ENCODE measurements around the gene PARM1. TPM values are rescaled to one million over a fixed set of nuclear protein-coding genes. Genes with fewer than 3 reads are reported as not detected.

Gene PARM1
- total and polyA plus RNA-seq, 2 experiments from 2014 or later, result 0.14 TPM; not detected in 1

- no peaks in the 10 kb centered on the region for H3K36me3 ChIP-seq (ENCODE audit: low read depth)
- no peak for DNase-seq
- in situ Hi-C loops (cut with MboI), result no loop called here
- no peaks in the 10 kb centered on the region for H3K9me3 ChIP-seq (ENCODE audit: low read depth)
- no peaks in the 10 kb centered on the region for H4K20me1 ChIP-seq (ENCODE audit: insufficient read depth)
- WGBS, 2 experiments (ENCODE audit: low coverage in 1 of 2, low lambda C conversion rate in 2 of 2, missing lambda C conversion rate in 2 of 2), result 2% methylated on average over 2 of the region's 2 CpGs
- H3K27ac ChIP-seq, result no peak overlapping the region
- no peaks in the 10 kb centered on the region for H3F3A ChIP-seq (ENCODE audit: insufficient read depth)
- no peak overlapping the region for H3K4me2 ChIP-seq (ENCODE audit: unreplicated experiment)
- H3K9me2 ChIP-seq (ENCODE audit: insufficient read depth), result no peaks in the 10 kb centered on the region
- TF ChIP-seq EZH2phosphoT487 (IDR thresholded peaks at IDR 0.05; ENCODE audit: insufficient read depth, low read depth) (no peak), EZH2 (IDR thresholded peaks at IDR 0.05; ENCODE audit: insufficient read depth, poor library complexity, severe bottlenecking) (no peak)
- no peaks in the 10 kb centered on the region for H3K27me3 ChIP-seq (replicated peaks; ENCODE audit: insufficient read depth)
- no peak overlapping the region for H3K4me3 ChIP-seq
- H3K9ac ChIP-seq, result no peak overlapping the region
- H3K4me1 ChIP-seq (ENCODE audit: insufficient read depth), result no peaks in the 10 kb centered on the region
- H3K79me2 ChIP-seq (ENCODE audit: insufficient read depth), result no peaks in the 10 kb centered on the region
- H2AFZ ChIP-seq, result no peak overlapping the region
Observed at GRCh38 chr4:75046641-75047040, 113.7 kb downstream of the PARM1 start.

GRCh38 chr4:75048208-75048879, 115.4 kb downstream of the PARM1 start:
- Histone ChIP-seq H4K20me1 (ENCODE audit: insufficient read depth) (no peaks in the 10 kb centered on the region), H3K4me3 (no peak overlapping the region), H3K9me3 (ENCODE audit: low read depth) (no peaks in the 10 kb centered on the region), H3K9ac (no peak overlapping the region), H3K4me2 (ENCODE audit: unreplicated experiment) (no peak overlapping the region), H3K79me2 (ENCODE audit: insufficient read depth) (no peaks in the 10 kb centered on the region), H3F3A (ENCODE audit: insufficient read depth) (no peaks in the 10 kb centered on the region), H3K4me1 (ENCODE audit: insufficient read depth) (no peaks in the 10 kb centered on the region), H3K9me2 (ENCODE audit: insufficient read depth) (no peaks in the 10 kb centered on the region), H3K27ac (no peak overlapping the region), H3K27me3 (replicated peaks; ENCODE audit: insufficient read depth) (no peaks in the 10 kb centered on the region), H3K36me3 (ENCODE audit: low read depth) (no peaks in the 10 kb centered on the region), H2AFZ (no peak overlapping the region)
- 12 to 13% methylated on average over 9 of the region's 9 CpGs for WGBS, 2 experiments (ENCODE audit: low coverage in 1 of 2, low lambda C conversion rate in 2 of 2, missing lambda C conversion rate in 2 of 2)
- TF ChIP-seq EZH2phosphoT487 (IDR thresholded peaks at IDR 0.05; ENCODE audit: insufficient read depth, low read depth), result no peak
- TF ChIP-seq EZH2 (IDR thresholded peaks at IDR 0.05; ENCODE audit: insufficient read depth, poor library complexity, severe bottlenecking), result no peak
- in situ Hi-C loops (cut with MboI), result no loop called here
- DNase-seq, result no peak

- H3K4me2 ChIP-seq (ENCODE audit: unreplicated experiment), result no peak overlapping the region
- in situ Hi-C loops (cut with MboI), result no loop called here
- H2AFZ ChIP-seq, result no peak overlapping the region
- no peak overlapping the region for H3K4me3 ChIP-seq
- no peaks in the 10 kb centered on the region for H3K9me3 ChIP-seq (ENCODE audit: low read depth)
- WGBS, 2 experiments (ENCODE audit: low coverage in 1 of 2, low lambda C conversion rate in 2 of 2, missing lambda C conversion rate in 2 of 2), result 0 to 3% methylated on average over 1 of the region's 1 CpG
- H3F3A ChIP-seq (ENCODE audit: insufficient read depth), result no peaks in the 10 kb centered on the region
- H3K4me1 ChIP-seq (ENCODE audit: insufficient read depth), result no peaks in the 10 kb centered on the region
- no peak overlapping the region for H3K27ac ChIP-seq
- H4K20me1 ChIP-seq (ENCODE audit: insufficient read depth), result no peaks in the 10 kb centered on the region
- no peak for DNase-seq
- no peak overlapping the region for H3K9ac ChIP-seq
- H3K79me2 ChIP-seq (ENCODE audit: insufficient read depth), result no peaks in the 10 kb centered on the region
- TF ChIP-seq EZH2 (IDR thresholded peaks at IDR 0.05; ENCODE audit: insufficient read depth, poor library complexity, severe bottlenecking), result no peak
- no peak for TF ChIP-seq EZH2phosphoT487 (IDR thresholded peaks at IDR 0.05; ENCODE audit: insufficient read depth, low read depth)
- H3K9me2 ChIP-seq (ENCODE audit: insufficient read depth), result no peaks in the 10 kb centered on the region
- no peaks in the 10 kb centered on the region for H3K36me3 ChIP-seq (ENCODE audit: low read depth)
- no peaks in the 10 kb centered on the region for H3K27me3 ChIP-seq (replicated peaks; ENCODE audit: insufficient read depth)
Observed at GRCh38 chr4:75051431-75051830, 118.5 kb downstream of the PARM1 start.

GRCh38 chr4:75053352-75053751, 120.4 kb downstream of the PARM1 start:
- in situ Hi-C loops (cut with MboI), result no loop called here
- WGBS, 2 experiments (ENCODE audit: low coverage in 1 of 2, low lambda C conversion rate in 2 of 2, missing lambda C conversion rate in 2 of 2), result 0 to 9% methylated on average over 1 of the region's 1 CpG
- no peak overlapping the region for H3K4me3 ChIP-seq

More at GRCh38 chr4:75053352-75053751, 120.4 kb downstream of the PARM1 start:
- Histone ChIP-seq H3K79me2 (ENCODE audit: insufficient read depth) (no peaks in the 10 kb centered on the region), H3K36me3 (ENCODE audit: low read depth) (no peaks in the 10 kb centered on the region), H4K20me1 (ENCODE audit: insufficient read depth) (no peaks in the 10 kb centered on the region), H3K4me1 (ENCODE audit: insufficient read depth) (no peaks in the 10 kb centered on the region), H3K27ac (no peak overlapping the region), H3F3A (ENCODE audit: insufficient read depth) (no peaks in the 10 kb centered on the region), H3K27me3 (replicated peaks; ENCODE audit: insufficient read depth) (no peaks in the 10 kb centered on the region), H3K9ac (no peak overlapping the region), H3K9me2 (ENCODE audit: insufficient read depth) (no peaks in the 10 kb centered on the region), H3K9me3 (ENCODE audit: low read depth) (no peaks in the 10 kb centered on the region), H3K4me2 (ENCODE audit: unreplicated experiment) (no peak overlapping the region), H2AFZ (no peak overlapping the region)
- DNase-seq, result no peak
- no peak for TF ChIP-seq EZH2 (IDR thresholded peaks at IDR 0.05; ENCODE audit: insufficient read depth, poor library complexity, severe bottlenecking)
- TF ChIP-seq EZH2phosphoT487 (IDR thresholded peaks at IDR 0.05; ENCODE audit: insufficient read depth, low read depth), result no peak
